Loucy (cell line): ENCODE measurements around the gene LRRC4C.

Source experiments
- EZH2phosphoT487 ChIP-seq: fragments of 200-600 bp; IDR thresholded peaks from 2 replicates; pipeline ENCODE4 v1.6.1; 2018; ENCODE audit warnings: antibody characterized with exemption, mild to moderate bottlenecking, moderate library complexity, borderline replicate concordance
- TF ChIP-seq, protein P1 (sequence below): fragments of 200-600 bp; sonication (generic); conservative IDR thresholded peaks from 2 replicates; pipeline ENCODE4 v1.5.1; 2014; ENCODE audit warnings: mild to moderate bottlenecking, antibody characterized with exemption, low read length

DNA sequence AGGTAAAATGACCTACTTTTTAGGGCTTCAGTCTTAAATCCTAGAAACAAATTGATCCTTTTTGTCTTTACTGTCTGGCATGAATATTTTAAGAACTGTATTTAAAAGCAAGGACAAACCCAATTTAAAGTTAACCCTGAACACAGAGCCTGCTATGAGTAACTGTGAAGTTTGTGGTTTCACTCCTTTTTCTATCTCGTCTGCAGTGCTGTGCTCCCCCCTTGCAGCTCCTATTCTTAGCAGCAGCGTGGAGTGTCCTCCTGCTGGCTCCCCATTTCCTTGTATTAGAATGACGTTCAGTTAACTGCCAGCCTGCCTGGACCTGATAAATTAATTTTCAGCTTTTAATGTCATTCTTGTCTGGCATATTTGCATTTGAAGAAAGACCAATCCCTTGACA lies 40.0 kb upstream of the LRRC4C start:
- TF ChIP-seq, protein P1, sequence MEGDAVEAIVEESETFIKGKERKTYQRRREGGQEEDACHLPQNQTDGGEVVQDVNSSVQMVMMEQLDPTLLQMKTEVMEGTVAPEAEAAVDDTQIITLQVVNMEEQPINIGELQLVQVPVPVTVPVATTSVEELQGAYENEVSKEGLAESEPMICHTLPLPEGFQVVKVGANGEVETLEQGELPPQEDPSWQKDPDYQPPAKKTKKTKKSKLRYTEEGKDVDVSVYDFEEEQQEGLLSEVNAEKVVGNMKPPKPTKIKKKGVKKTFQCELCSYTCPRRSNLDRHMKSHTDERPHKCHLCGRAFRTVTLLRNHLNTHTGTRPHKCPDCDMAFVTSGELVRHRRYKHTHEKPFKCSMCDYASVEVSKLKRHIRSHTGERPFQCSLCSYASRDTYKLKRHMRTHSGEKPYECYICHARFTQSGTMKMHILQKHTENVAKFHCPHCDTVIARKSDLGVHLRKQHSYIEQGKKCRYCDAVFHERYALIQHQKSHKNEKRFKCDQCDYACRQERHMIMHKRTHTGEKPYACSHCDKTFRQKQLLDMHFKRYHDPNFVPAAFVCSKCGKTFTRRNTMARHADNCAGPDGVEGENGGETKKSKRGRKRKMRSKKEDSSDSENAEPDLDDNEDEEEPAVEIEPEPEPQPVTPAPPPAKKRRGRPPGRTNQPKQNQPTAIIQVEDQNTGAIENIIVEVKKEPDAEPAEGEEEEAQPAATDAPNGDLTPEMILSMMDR: no peak
- TF ChIP-seq EZH2phosphoT487: no peak
